ENCODE results near the gene ANLN. TPM values are rescaled to one million over a fixed set of nuclear protein-coding genes. Genes with fewer than 3 reads are reported as not detected.

ANLN gene
- polyA plus RNA-seq, 1 donor (not counting 4 experiments of a cell fraction or from before 2014, with no cell fraction given), result 65.8 TPM

- H3K9me1 ChIP-seq (ENCODE audit: control insufficient read depth, extremely low read depth, insufficient read depth, low read length), result no peaks in the 10 kb centered on the region
- peak overlapping the region; percentile 82 for H3K27ac ChIP-seq (ENCODE audit: control insufficient read depth, insufficient read depth, low read length)
- no peaks in the 10 kb centered on the region for H3K27me3 ChIP-seq (ENCODE audit: control insufficient read depth, extremely low read depth, insufficient read depth, low read length)
- H3K4me1 ChIP-seq (ENCODE audit: control insufficient read depth, extremely low read depth, insufficient read depth, low read length), result peaks cover 2% of the 10 kb centered on the region
- H3K4me2 ChIP-seq (ENCODE audit: control insufficient read depth, extremely low read depth, insufficient read depth, low read depth, low read length), result peak overlapping the region; percentile 95
- H4K20me1 ChIP-seq (ENCODE audit: control insufficient read depth, extremely low read depth, insufficient read depth, low read length), result no peaks in the 10 kb centered on the region
- no peaks in the 10 kb centered on the region for H3K36me3 ChIP-seq (ENCODE audit: control insufficient read depth in 2 of 2, extremely low read depth in 1 of 2, insufficient read depth in 2 of 2, low read length in 2 of 2)
- DNase-seq (ENCODE audit: low read depth, low spot score) (no peak), FAIRE-seq (no peak)
- H3K4me3 ChIP-seq (ENCODE audit: control insufficient read depth in 2 of 3, extremely low read depth in 1 of 3, insufficient read depth in 2 of 3, low read depth in 1 of 3, low read length in 3 of 3), result peak overlapping the region; percentile 65 to 90 (median 82)
- dilution Hi-C loops (cut with MboI; ENCODE audit: extremely low pct_ligation_motif_present, low sequenced_read_pairs), result no loop called here
- H3K9me3 ChIP-seq (ENCODE audit: control insufficient read depth, low read depth, low read length), result no peaks in the 10 kb centered on the region
- peak overlapping the region; percentile 97 for H2AFZ ChIP-seq (ENCODE audit: control insufficient read depth, low read length)
- H3K79me2 ChIP-seq (ENCODE audit: control insufficient read depth, insufficient read depth, low read length), result peaks cover 1% of the 10 kb centered on the region
- peak overlapping the region; percentile 84 for H3K9ac ChIP-seq (ENCODE audit: control insufficient read depth, extremely low read depth, insufficient read depth, low read length)
- TF ChIP-seq, protein P1, sequence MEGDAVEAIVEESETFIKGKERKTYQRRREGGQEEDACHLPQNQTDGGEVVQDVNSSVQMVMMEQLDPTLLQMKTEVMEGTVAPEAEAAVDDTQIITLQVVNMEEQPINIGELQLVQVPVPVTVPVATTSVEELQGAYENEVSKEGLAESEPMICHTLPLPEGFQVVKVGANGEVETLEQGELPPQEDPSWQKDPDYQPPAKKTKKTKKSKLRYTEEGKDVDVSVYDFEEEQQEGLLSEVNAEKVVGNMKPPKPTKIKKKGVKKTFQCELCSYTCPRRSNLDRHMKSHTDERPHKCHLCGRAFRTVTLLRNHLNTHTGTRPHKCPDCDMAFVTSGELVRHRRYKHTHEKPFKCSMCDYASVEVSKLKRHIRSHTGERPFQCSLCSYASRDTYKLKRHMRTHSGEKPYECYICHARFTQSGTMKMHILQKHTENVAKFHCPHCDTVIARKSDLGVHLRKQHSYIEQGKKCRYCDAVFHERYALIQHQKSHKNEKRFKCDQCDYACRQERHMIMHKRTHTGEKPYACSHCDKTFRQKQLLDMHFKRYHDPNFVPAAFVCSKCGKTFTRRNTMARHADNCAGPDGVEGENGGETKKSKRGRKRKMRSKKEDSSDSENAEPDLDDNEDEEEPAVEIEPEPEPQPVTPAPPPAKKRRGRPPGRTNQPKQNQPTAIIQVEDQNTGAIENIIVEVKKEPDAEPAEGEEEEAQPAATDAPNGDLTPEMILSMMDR (optimal IDR thresholded peaks at IDR 0.05 in 1 of 3, IDR thresholded peaks at IDR 0.05 in 1 of 3, conservative IDR thresholded peaks at IDR 0.05 in 1 of 3; ENCODE audit: extremely low read depth in 1 of 3, insufficient read depth in 2 of 3, low read length in 3 of 3), result peak; percentile 71 to 90 (median 85)
- no peak for TF ChIP-seq EZH2 (IDR thresholded peaks at IDR 0.05; ENCODE audit: low read length)
These were observed 22.7 kb upstream of the ANLN start for GRCh38 chr7:36366718-36367560.

- peak overlapping the region; percentile 82 for H3K27ac ChIP-seq (ENCODE audit: control insufficient read depth, insufficient read depth, low read length)
- dilution Hi-C loops (cut with MboI; ENCODE audit: extremely low pct_ligation_motif_present, low sequenced_read_pairs), result no loop called here
- no peaks in the 10 kb centered on the region for H4K20me1 ChIP-seq (ENCODE audit: control insufficient read depth, extremely low read depth, insufficient read depth, low read length)
- peaks cover 1% of the 10 kb centered on the region for H3K79me2 ChIP-seq (ENCODE audit: control insufficient read depth, insufficient read depth, low read length)
- H3K36me3 ChIP-seq (ENCODE audit: control insufficient read depth in 2 of 2, extremely low read depth in 1 of 2, insufficient read depth in 2 of 2, low read length in 2 of 2), result no peaks in the 10 kb centered on the region
- peak overlapping the region; percentile 84 for H3K9ac ChIP-seq (ENCODE audit: control insufficient read depth, extremely low read depth, insufficient read depth, low read length)
- H3K4me2 ChIP-seq (ENCODE audit: control insufficient read depth, extremely low read depth, insufficient read depth, low read depth, low read length), result peak overlapping the region; percentile 95
- no peaks in the 10 kb centered on the region for H3K9me3 ChIP-seq (ENCODE audit: control insufficient read depth, low read depth, low read length)
- H3K4me1 ChIP-seq (ENCODE audit: control insufficient read depth, extremely low read depth, insufficient read depth, low read length), result peaks cover 2% of the 10 kb centered on the region
- peak overlapping the region; percentile 65 to 90 (median 82) for H3K4me3 ChIP-seq (ENCODE audit: control insufficient read depth in 2 of 3, extremely low read depth in 1 of 3, insufficient read depth in 2 of 3, low read depth in 1 of 3, low read length in 3 of 3)
- no peaks in the 10 kb centered on the region for H3K9me1 ChIP-seq (ENCODE audit: control insufficient read depth, extremely low read depth, insufficient read depth, low read length)
- TF ChIP-seq, protein P1 (optimal IDR thresholded peaks at IDR 0.05 in 1 of 3, IDR thresholded peaks at IDR 0.05 in 1 of 3, conservative IDR thresholded peaks at IDR 0.05 in 1 of 3; ENCODE audit: extremely low read depth in 1 of 3, insufficient read depth in 2 of 3, low read length in 3 of 3), result no peak
- TF ChIP-seq EZH2 (IDR thresholded peaks at IDR 0.05; ENCODE audit: low read length), result no peak
- H2AFZ ChIP-seq (ENCODE audit: control insufficient read depth, low read length), result peak overlapping the region; percentile 76
- DNase-seq (ENCODE audit: low read depth, low spot score), result no peak
- FAIRE-seq, result peak; percentile 23
- no peaks in the 10 kb centered on the region for H3K27me3 ChIP-seq (ENCODE audit: control insufficient read depth, extremely low read depth, insufficient read depth, low read length)
These were observed 22.0 kb upstream of the ANLN start for GRCh38 chr7:36367561-36368077.

Measured in keratinocyte (primary cell).